ENCODE measurements around the gene MT2A.

The MT2A gene

DNA sequence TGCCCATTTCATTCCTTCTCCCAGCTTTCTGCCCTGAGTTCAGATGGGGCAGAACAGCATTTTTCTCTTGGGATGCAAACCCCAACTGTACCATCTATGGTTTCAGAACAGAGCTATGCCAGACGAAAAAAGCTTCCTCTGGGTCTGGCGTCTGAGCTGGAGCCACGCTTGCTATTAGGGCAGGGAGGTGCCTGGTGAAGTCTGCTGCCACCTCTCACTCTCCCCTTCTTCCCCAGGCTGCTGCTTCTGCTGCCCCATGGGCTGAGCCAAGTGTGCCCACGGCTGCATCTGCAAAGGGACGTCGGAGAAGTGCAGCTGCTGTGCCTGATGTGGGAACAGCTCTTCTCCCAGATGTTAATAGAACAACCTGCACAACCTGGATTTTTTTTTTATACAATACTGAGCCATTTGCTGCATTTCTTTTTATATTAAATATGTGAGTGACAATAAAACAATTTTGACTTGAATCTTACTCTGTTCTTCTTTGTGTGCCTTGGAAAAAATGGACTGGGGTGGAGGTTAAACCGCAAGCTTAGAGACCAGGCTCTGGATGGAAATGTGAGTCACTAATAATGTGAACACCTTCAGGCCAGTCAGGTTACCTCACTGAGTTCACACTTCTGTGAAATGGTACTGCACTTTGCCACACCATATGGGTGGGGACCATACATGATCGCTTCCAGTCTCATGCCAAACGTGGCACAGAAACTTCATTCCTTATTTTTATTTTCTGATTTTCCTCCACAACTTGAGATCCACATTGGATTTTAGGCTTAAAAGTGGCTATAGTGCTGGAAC is 28.4 kb downstream of the MT2A start:
- no peak for DNase-seq (ENCODE audit: low read depth)
- in situ Hi-C loops (cut with HindIII; ENCODE audit: low sequenced_read_pairs), result no loop called here
- TF ChIP-seq, protein P1, sequence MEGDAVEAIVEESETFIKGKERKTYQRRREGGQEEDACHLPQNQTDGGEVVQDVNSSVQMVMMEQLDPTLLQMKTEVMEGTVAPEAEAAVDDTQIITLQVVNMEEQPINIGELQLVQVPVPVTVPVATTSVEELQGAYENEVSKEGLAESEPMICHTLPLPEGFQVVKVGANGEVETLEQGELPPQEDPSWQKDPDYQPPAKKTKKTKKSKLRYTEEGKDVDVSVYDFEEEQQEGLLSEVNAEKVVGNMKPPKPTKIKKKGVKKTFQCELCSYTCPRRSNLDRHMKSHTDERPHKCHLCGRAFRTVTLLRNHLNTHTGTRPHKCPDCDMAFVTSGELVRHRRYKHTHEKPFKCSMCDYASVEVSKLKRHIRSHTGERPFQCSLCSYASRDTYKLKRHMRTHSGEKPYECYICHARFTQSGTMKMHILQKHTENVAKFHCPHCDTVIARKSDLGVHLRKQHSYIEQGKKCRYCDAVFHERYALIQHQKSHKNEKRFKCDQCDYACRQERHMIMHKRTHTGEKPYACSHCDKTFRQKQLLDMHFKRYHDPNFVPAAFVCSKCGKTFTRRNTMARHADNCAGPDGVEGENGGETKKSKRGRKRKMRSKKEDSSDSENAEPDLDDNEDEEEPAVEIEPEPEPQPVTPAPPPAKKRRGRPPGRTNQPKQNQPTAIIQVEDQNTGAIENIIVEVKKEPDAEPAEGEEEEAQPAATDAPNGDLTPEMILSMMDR (IDR thresholded peaks at IDR 0.05; ENCODE audit: low read depth, low read length, missing control alignments), result no peak
- no peak overlapping the region for H3K4me3 ChIP-seq (ENCODE audit: low read depth, low read length)

DNA sequence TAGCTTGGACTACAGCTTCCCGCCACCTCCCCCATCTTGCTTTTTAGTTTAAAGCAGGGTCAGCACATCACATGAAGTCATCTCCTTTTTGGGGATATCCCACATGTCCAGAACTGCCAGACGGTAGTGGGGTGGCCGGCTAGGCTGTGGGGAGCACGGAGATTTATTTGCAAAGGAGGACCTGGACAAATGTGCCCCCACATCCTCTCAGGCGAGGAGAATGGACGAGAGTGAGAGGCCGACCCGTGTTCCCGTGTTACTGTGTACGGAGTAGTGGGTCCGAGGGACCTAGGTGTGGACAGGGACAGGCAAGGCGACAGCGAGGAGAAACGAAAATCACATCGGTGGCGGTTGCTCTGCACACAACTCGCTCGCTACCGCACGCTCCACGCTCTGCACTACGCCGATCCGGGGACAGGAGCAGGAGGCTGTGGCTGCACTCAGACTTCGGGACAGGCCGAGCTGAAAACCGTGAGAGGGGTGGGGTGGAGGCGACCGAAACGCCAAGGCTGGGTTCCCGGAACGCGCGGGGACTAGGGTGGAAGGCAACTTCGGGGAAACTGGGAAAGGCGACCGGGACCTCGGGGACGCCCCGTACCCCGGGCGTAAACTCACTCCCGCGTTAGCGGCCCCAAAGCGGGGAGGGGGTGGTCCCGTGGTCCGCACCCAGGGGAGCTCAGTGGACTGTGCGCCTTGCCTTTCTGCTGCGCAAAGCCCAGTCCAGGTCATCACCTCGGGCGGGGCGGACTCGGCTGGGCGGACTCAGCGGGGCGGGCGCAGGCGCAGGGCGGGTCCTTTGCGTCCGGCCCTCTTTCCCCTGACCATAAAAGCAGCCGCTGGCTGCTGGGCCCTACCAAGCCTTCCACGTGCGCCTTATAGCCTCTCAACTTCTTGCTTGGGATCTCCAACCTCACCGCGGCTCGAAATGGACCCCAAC is 29.7 kb downstream of the MT2A start, which contains the start of gene MT1A:
MT1A (plus strand) TSS at position 853 of the 937 bp plus-strand sequence; CDS start at position 926, 73 bp downstream.
- peak within 1 kb of the TSS; percentile 49 for H3K4me3 ChIP-seq (ENCODE audit: low read depth, low read length)
- in situ Hi-C loops (cut with HindIII; ENCODE audit: low sequenced_read_pairs), result no loop called here
- no peak for DNase-seq (ENCODE audit: low read depth)
- TF ChIP-seq, protein P1 (IDR thresholded peaks at IDR 0.05; ENCODE audit: low read depth, low read length, missing control alignments), result no peak

DNA sequence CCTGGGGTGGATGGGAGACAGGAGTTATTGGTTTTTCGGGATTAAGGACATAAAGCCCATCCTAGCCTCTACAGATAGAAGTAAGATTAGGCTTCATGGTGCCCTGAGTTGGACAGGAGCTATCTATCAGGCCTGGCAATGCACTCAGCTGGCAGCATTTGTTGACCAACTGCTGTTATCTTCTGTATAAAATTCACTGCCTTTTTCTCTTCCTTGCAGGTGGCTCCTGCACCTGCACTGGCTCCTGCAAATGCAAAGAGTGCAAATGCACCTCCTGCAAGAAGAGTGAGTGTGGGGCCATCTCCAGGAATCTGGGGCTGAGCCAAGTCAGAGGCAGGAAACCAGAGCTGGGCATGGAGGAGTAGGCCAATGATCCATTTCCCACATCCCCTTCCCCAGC is 30.7 kb downstream of the MT2A start:
- in situ Hi-C loops (cut with HindIII; ENCODE audit: low sequenced_read_pairs), result no loop called here
- no peak overlapping the region for H3K4me3 ChIP-seq (ENCODE audit: low read depth, low read length)
- no peak for DNase-seq (ENCODE audit: low read depth)
- TF ChIP-seq, protein P1 (IDR thresholded peaks at IDR 0.05; ENCODE audit: low read depth, low read length, missing control alignments), result no peak

- DNase-seq (ENCODE audit: low read depth), result no peak
- TF ChIP-seq, protein P1 (IDR thresholded peaks at IDR 0.05; ENCODE audit: low read depth, low read length, missing control alignments), result no peak
- in situ Hi-C loops (cut with HindIII; ENCODE audit: low sequenced_read_pairs), result no loop called here
- H3K4me3 ChIP-seq (ENCODE audit: low read depth, low read length), result no peak overlapping the region
These were observed 31.7 kb downstream of the MT2A start for GRCh38 chr16:56640076-56640475.

DNA sequence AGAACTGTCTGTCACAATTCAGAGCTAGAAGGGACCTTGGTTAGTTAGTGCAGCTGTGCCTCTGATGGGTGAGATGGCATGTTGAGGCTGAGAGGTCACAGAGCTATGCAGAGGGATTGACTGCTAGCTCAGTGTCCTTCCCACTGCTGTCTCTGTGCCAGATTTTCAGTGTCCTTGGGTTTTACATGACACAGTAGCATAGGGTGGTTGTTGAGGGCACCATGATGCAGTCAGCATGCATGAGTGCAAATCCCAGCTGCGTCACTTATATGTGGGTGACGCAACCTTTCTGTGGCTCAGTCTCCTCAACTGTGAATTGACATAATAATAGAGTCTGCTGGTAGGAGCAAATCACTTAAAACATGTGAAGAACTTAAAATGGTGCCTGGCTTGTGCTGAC is 32.8 kb downstream of the MT2A start:
- TF ChIP-seq, protein P1 (IDR thresholded peaks at IDR 0.05; ENCODE audit: low read depth, low read length, missing control alignments), result no peak
- in situ Hi-C loops (cut with HindIII; ENCODE audit: low sequenced_read_pairs), result no loop called here
- DNase-seq (ENCODE audit: low read depth), result no peak
- no peak overlapping the region for H3K4me3 ChIP-seq (ENCODE audit: low read depth, low read length)

DNA sequence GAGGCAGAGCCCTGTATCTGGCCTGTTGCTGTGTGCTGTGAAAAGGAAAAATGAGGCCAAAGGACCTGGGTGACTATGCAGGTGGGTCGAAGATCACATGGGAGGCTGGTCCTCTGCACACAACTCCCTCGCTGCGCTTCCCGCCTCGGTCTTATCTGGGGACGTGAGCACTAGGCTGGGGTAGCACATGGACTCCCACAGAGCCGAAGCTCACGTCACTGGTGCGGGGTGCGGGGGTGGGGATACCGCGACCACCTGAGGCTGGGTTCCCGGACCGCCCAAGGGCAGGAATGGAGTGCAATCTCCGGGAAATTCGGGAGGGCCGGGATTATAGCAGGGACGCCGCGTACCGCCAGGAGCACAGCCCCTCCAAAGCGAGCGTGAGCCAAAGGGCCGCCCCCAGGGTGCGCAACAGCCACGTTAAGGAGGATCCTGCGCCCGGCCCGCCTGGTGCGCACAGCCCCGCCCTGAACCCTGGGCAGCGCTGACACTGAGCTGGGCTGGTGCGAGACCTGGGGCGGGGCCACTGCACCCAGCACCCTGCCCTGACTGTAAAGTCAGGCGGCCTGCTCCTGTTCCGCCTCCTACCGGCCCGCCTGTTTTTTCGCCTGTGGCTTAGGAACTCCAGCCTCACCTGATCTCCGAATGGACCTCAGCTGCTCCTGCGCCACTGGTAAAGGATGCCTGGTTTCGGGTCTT is 34.8 kb downstream of the MT2A start:
- peak overlapping the region; percentile 19 for H3K4me3 ChIP-seq (ENCODE audit: low read depth, low read length)
- TF ChIP-seq, protein P1 (IDR thresholded peaks at IDR 0.05; ENCODE audit: low read depth, low read length, missing control alignments), result peak; percentile 40
- in situ Hi-C loops (cut with HindIII; ENCODE audit: low sequenced_read_pairs), result no loop called here
- no peak for DNase-seq (ENCODE audit: low read depth)

Data from astrocyte of the cerebellum (primary cell).